A549 (cell line): ENCODE data around the gene C2CD2. TPM values are rescaled to one million over a fixed set of nuclear protein-coding genes. Genes with fewer than 3 reads are reported as not detected.

Experiments used
- ATAC-seq, 2 experiments: fragments of 200-7000 bp in 1 of 2; fragments of >200 bp in 1 of 2; cut with Nextera tagmentation in 1 of 2; cut with Tn5 transposase in 1 of 2; 3 replicates each; pipeline versions ENCODE4 v1.8.0 to v1.9.1; 2018 to 2020; ENCODE audit warnings: mild to moderate bottlenecking in 1 of 2, moderate library complexity in 1 of 2
- CTCF ChIA-PET: fragments of 300-600 bp; sonication (Branson Sonifier 250); formaldehyde crosslinking; extraction: SDS; loops from one replicate; lab custom pipeline; 2021; ENCODE audit warnings: antibody characterized with exemption, inconsistent platforms; lab: Yijun Ruan, JAX
- POLR2A ChIA-PET: fragments of 350-600 bp; formaldehyde crosslinking; extraction: SDS; loops from one replicate; lab custom pipeline; 2021; ENCODE audit warnings: antibody characterized with exemption, inconsistent platforms; lab: Yijun Ruan, JAX
- DNase-seq, 2 experiments: peaks; one replicate each; pipeline versions ENCODE4 v3.0.0 to v3.0.0-alpha.2; 2011 to 2016; ENCODE audit warnings: low read depth in 1 of 2, low spot score in 1 of 2
- FAIRE-seq: peaks from 2 replicates; lab custom pipeline; 2011; peaks lifted over from hg19 to GRCh38; lab: Jason Lieb, UNC
- H3K27ac ChIP-seq, 2 experiments: fragments of >200 bp; sonication (Bioruptor Twin); formaldehyde crosslinking; 3 replicates each; pipeline ENCODE4 v1.5.1; 2016 to 2017
- H3K4me1 ChIP-seq: fragments of >200 bp; sonication (Bioruptor Twin); formaldehyde crosslinking; 3 replicates; pipeline ENCODE4 v1.6.1; 2016
- H3K4me2 ChIP-seq: fragments of >200 bp; sonication (Bioruptor Twin); formaldehyde crosslinking; 3 replicates; pipeline ENCODE4 v1.6.1; 2016
- H3K4me3 ChIP-seq: fragments of >200 bp; sonication (Bioruptor Twin); formaldehyde crosslinking; 3 replicates; pipeline ENCODE4 v1.5.1; 2016
- H3K9me3 ChIP-seq: fragments of >200 bp; sonication (Bioruptor Twin); formaldehyde crosslinking; 3 replicates; pipeline ENCODE4 v1.6.1; 2016
- CBX2 ChIP-seq: fragments of 200-600 bp; sonication (generic); IDR thresholded peaks from 2 replicates; pipeline ENCODE4 v1.6.1; 2016; ENCODE audit warnings: low read depth, mild to moderate bottlenecking, borderline replicate concordance
- CBX8 ChIP-seq: fragments of 200-600 bp; sonication (generic); IDR thresholded peaks from 2 replicates; pipeline ENCODE4 v1.6.1; 2016
- CEBPB ChIP-seq, 2 experiments: fragments of >200 bp in 1 of 2; sonication (Bioruptor Twin) in 1 of 2; formaldehyde crosslinking in 1 of 2; IDR thresholded peaks; 2 replicates each; pipeline ENCODE4 v1.6.1; 2012 to 2016
- FOSB ChIP-seq: fragments of 250-450 bp; sonication (Bioruptor Pico); IDR thresholded peaks from 2 replicates; pipeline ENCODE4 v1.5.0; 2020; ENCODE audit warnings: mild to moderate bottlenecking, moderate library complexity
- FOSL2 ChIP-seq, 2 experiments: fragments of 450-650 bp in 1 of 2; fragments of >200 bp in 1 of 2; sonication (Bioruptor Twin) in 1 of 2; formaldehyde crosslinking; IDR thresholded peaks; 2 replicates each; pipeline versions ENCODE4 v1.5.0 to v1.6.1; 2016 to 2020; ENCODE audit warnings: mild to moderate bottlenecking in 1 of 2, moderate library complexity in 1 of 2
- GATA3 ChIP-seq: IDR thresholded peaks from 2 replicates; pipeline ENCODE4 v1.6.1; 2012; ENCODE audit warnings: borderline replicate concordance
- HDAC2 ChIP-seq: fragments of 200-600 bp; sonication (generic); IDR thresholded peaks from 2 replicates; pipeline ENCODE4 v1.6.1; 2016
- HOXA7 ChIP-seq: fragments of 250-450 bp; sonication (Bioruptor Pico); IDR thresholded peaks from 2 replicates; pipeline ENCODE4 v1.5.0; 2020; ENCODE audit warnings: mild to moderate bottlenecking, moderate library complexity
- HOXB13 ChIP-seq: fragments of 250-450 bp; sonication (Bioruptor Pico); IDR thresholded peaks from 2 replicates; pipeline ENCODE4 v1.5.0; 2020; ENCODE audit warnings: low read depth, mild to moderate bottlenecking, moderate library complexity
- HOXB5 ChIP-seq: fragments of 250-450 bp; sonication (Bioruptor Pico); IDR thresholded peaks from 2 replicates; pipeline ENCODE4 v1.5.0; 2020; ENCODE audit warnings: mild to moderate bottlenecking, moderate library complexity
- JUN ChIP-seq, 2 experiments: fragments of >200 bp; sonication (Bioruptor Twin); formaldehyde crosslinking; IDR thresholded peaks; 2 replicates in 1 of 2; 3 replicates in 1 of 2; pipeline ENCODE4 v1.6.1; 2016 to 2017
- JUNB ChIP-seq: fragments of >200 bp; sonication (Bioruptor Twin); formaldehyde crosslinking; IDR thresholded peaks from 2 replicates; pipeline ENCODE4 v1.6.1; 2016
- KDM5A ChIP-seq: fragments of 200-600 bp; sonication (generic); IDR thresholded peaks from 2 replicates; pipeline ENCODE4 v1.6.1; 2016; ENCODE audit warnings: antibody characterized with exemption, mild to moderate bottlenecking
- MAFK ChIP-seq: fragments of 450-650 bp; IDR thresholded peaks from 2 replicates; pipeline ENCODE4 v1.6.1; 2014; ENCODE audit not compliant: partially characterized antibody
- MAZ ChIP-seq: fragments of 150-350 bp; IDR thresholded peaks from 2 replicates; pipeline ENCODE4 v1.6.1; 2014; ENCODE audit warnings: antibody characterized with exemption, low read depth, low read length, borderline replicate concordance
- NFE2L2 ChIP-seq: fragments of 150-350 bp; conservative IDR thresholded peaks from 2 replicates; pipeline ENCODE4 v1.6.1; 2014; ENCODE audit warnings: low read length
- PHF8 ChIP-seq: fragments of 200-600 bp; sonication (generic); IDR thresholded peaks from 2 replicates; pipeline ENCODE4 v1.6.1; 2016; ENCODE audit warnings: low read depth, mild to moderate bottlenecking, antibody characterized with exemption, moderate library complexity, borderline replicate concordance
- RAD21 ChIP-seq, 2 experiments: fragments of >200 bp in 1 of 2; sonication (Bioruptor Twin) in 1 of 2; formaldehyde crosslinking in 1 of 2; IDR thresholded peaks in 1 of 2; conservative IDR thresholded peaks in 1 of 2; 2 replicates in 1 of 2; 3 replicates in 1 of 2; pipeline ENCODE4 v1.6.1; 2012 to 2018; ENCODE audit warnings: inconsistent platforms in 1 of 2
- RARB ChIP-seq: fragments of 250-450 bp; sonication (Bioruptor Pico); IDR thresholded peaks from 2 replicates; pipeline ENCODE4 v1.8.0; 2021; ENCODE audit warnings: mild to moderate bottlenecking, moderate library complexity
- RFX5 ChIP-seq: fragments of 450-650 bp; IDR thresholded peaks from 2 replicates; pipeline ENCODE4 v1.7.1; 2014; ENCODE audit warnings: antibody characterized with exemption, mild to moderate bottlenecking, moderate library complexity
- RNF2 ChIP-seq: fragments of 200-600 bp; sonication (generic); IDR thresholded peaks from 2 replicates; pipeline ENCODE4 v1.6.1; 2016; ENCODE audit warnings: low read depth, mild to moderate bottlenecking, antibody characterized with exemption, moderate library complexity, borderline replicate concordance
- ZFP36 ChIP-seq: fragments of 450-650 bp; IDR thresholded peaks from 2 replicates; pipeline ENCODE4 v1.6.1; 2014; ENCODE audit warnings: borderline replicate concordance; ENCODE audit not compliant: partially characterized antibody
- WGBS: methylation state at CpG from one replicate; pipeline ENCODE4 v1.1.6; 2017; ENCODE audit errors: missing lambda C conversion rate; 5-methylcytosine and 5-hydroxymethylcytosine counted together
- polyA plus RNA-seq, 4 experiments: library from polyadenylated mRNA; depleted of rRNA in 3 of 4; stranded (reverse); fragments of >200 nt; fragmentation: RNase III in 1 of 4; extraction: RNeasy Plus Mini Kit Qiagen cat#74134 plus additional on column Dnase treatment in 1 of 4; gene quantifications; 2 replicates in 3 of 4; 3 replicates in 1 of 4; pipeline ENCODE4 v1.2.3, GENCODE V29; 2011 to 2017
- TF ChIP-seq, protein P1 (sequence below): fragments of 150-350 bp; IDR thresholded peaks from 2 replicates; pipeline ENCODE4 v1.6.1; 2014; ENCODE audit warnings: low read depth, mild to moderate bottlenecking, low read length
- TF ChIP-seq, protein P2 (sequence below): IDR thresholded peaks from 2 replicates; pipeline ENCODE4 v1.6.1; 2012
- TF ChIP-seq, protein P3 (sequence below): fragments of 200-600 bp; sonication (generic); IDR thresholded peaks from 2 replicates; pipeline ENCODE4 v1.6.1; 2016; ENCODE audit warnings: antibody characterized with exemption, mild to moderate bottlenecking, moderate library complexity
- TF ChIP-seq, protein P4 (sequence below): IDR thresholded peaks from 2 replicates; pipeline ENCODE4 v1.6.1; 2012; ENCODE audit warnings: low read depth, borderline replicate concordance

Gene C2CD2
- polyA plus RNA-seq, 2 of the 4 experiments (the other 2 are of a cell fraction) = 7.0 to 13.5 TPM

DNA sequence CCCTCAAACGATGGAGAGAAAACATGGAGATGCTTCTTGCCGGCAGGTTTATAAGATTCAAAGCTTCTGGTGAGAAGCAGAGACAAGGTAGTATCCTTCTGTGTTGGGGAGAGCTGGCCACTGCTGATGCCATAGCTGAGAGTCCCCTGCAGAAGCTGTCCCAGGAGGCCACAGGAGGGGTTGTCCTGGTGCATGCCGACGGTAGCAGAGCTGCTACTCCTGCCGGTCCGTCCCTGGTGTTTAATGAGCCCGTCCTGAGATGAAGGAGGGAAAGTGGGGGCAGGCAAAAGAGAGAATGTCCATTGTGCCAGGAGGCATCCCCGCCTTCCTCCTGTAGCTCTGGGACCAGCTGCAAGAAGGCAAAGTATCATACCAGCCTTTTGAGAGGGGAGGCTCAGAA lies 10.4 kb upstream of the C2CD2 start (continued):
- TF ChIP-seq, protein P1, sequence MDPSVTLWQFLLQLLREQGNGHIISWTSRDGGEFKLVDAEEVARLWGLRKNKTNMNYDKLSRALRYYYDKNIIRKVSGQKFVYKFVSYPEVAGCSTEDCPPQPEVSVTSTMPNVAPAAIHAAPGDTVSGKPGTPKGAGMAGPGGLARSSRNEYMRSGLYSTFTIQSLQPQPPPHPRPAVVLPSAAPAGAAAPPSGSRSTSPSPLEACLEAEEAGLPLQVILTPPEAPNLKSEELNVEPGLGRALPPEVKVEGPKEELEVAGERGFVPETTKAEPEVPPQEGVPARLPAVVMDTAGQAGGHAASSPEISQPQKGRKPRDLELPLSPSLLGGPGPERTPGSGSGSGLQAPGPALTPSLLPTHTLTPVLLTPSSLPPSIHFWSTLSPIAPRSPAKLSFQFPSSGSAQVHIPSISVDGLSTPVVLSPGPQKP = no peak
- TF ChIP-seq JUN (IDR thresholded peaks at IDR 0.05) (no peak), MAFK (no peak), MAZ (no peak)
- TF ChIP-seq, protein P2, sequence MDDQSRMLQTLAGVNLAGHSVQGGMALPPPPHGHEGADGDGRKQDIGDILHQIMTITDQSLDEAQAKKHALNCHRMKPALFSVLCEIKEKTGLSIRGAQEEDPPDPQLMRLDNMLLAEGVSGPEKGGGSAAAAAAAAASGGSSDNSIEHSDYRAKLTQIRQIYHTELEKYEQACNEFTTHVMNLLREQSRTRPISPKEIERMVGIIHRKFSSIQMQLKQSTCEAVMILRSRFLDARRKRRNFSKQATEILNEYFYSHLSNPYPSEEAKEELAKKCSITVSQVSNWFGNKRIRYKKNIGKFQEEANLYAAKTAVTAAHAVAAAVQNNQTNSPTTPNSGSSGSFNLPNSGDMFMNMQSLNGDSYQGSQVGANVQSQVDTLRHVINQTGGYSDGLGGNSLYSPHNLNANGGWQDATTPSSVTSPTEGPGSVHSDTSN = no peak

DNA sequence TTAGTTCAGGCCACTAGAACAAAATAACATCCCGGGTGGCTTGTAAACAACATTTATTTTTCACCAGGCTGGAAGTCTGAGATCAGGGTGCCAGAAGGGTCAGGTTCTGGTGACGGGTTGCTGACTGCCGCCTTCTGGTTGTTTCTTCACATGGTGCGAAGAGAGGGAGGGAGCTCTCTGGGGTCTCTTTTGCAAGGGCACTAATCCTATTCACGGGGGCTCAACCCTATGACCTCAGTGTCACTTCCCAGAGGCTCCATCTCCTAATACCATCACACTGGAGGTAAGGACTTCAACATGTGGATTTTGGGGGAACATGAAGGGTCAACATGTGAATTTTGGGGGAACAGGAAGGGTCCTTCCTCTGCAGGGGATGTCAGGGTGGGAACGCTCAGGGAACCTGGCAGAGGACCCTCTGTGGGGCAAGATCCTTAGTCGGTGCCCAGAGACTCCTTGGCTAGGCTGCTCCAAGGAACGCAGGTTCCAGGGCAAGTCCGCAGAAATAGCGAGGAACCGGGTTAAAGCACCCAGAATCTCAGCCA lies 8.7 kb upstream of the C2CD2 start:
- no peak for TF ChIP-seq RFX5
- no peak for TF ChIP-seq RAD21 (conservative IDR thresholded peaks at IDR 0.05 in 1 of 2, IDR thresholded peaks at IDR 0.05 in 1 of 2)
- no peak for TF ChIP-seq ZFP36
- TF ChIP-seq HOXB5 (CRISPR knock-in tag) = no peak
- TF ChIP-seq JUNB = no peak
- TF ChIP-seq FOSB (CRISPR knock-in tag) = no peak
- TF ChIP-seq CEBPB (IDR thresholded peaks at IDR 0.05) = no peak
- TF ChIP-seq HOXA7 = no peak
- no peak for TF ChIP-seq HDAC2
- TF ChIP-seq KDM5A = no peak
- no peaks in the 10 kb centered on the region for H3K9me3 ChIP-seq
- ATAC-seq (no peak), DNase-seq (no peak), FAIRE-seq (no peak)
- H3K4me1 ChIP-seq = peaks cover 33% of the 10 kb centered on the region
- H3K4me3 ChIP-seq = no peak overlapping the region
- ChIA-PET POLR2A (no interaction called here), CTCF (no interaction called here)
- 85% methylated on average over 10 of the region's 11 CpGs for WGBS
- no peak overlapping the region for H3K27ac ChIP-seq
- H3K4me2 ChIP-seq = no peak overlapping the region

DNA sequence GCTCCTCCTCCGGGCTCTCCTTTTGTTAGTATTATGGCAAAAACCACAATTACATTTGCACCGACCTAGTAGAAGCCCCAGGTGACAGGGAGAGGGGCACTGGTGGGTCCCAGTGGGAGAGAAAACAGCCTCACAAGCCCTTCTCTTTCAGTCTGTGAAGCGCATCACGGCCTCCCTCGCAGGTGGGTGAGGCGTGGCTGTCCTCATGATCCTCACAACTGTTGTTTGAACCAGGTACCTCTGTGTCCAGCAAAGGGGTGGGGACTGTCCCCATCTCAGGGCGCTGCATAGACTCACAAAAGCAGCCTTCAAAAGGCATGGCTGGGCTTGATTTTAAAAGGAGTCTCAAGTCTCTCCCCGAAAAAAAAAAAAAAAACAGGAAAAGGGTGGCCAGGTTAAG lies 7.9 kb upstream of the C2CD2 start:
- H3K4me2 ChIP-seq = no peak overlapping the region
- TF ChIP-seq, protein P3, sequence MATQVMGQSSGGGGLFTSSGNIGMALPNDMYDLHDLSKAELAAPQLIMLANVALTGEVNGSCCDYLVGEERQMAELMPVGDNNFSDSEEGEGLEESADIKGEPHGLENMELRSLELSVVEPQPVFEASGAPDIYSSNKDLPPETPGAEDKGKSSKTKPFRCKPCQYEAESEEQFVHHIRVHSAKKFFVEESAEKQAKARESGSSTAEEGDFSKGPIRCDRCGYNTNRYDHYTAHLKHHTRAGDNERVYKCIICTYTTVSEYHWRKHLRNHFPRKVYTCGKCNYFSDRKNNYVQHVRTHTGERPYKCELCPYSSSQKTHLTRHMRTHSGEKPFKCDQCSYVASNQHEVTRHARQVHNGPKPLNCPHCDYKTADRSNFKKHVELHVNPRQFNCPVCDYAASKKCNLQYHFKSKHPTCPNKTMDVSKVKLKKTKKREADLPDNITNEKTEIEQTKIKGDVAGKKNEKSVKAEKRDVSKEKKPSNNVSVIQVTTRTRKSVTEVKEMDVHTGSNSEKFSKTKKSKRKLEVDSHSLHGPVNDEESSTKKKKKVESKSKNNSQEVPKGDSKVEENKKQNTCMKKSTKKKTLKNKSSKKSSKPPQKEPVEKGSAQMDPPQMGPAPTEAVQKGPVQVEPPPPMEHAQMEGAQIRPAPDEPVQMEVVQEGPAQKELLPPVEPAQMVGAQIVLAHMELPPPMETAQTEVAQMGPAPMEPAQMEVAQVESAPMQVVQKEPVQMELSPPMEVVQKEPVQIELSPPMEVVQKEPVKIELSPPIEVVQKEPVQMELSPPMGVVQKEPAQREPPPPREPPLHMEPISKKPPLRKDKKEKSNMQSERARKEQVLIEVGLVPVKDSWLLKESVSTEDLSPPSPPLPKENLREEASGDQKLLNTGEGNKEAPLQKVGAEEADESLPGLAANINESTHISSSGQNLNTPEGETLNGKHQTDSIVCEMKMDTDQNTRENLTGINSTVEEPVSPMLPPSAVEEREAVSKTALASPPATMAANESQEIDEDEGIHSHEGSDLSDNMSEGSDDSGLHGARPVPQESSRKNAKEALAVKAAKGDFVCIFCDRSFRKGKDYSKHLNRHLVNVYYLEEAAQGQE = no peak
- TF ChIP-seq RNF2 (no peak), CBX8 (no peak), CEBPB (IDR thresholded peaks at IDR 0.05) (no peak), FOSL2 (IDR thresholded peaks at IDR 0.05) (no peak), FOSL2 (CRISPR knock-in tag; IDR thresholded peaks at IDR 0.05) (no peak), PHF8 (no peak), HOXB13 (CRISPR knock-in tag) (no peak), GATA3 (no peak), JUN (IDR thresholded peaks at IDR 0.05) (no peak), CBX2 (no peak), RARB (CRISPR knock-in tag) (no peak), NFE2L2 (no peak)
- TF ChIP-seq, protein P4, sequence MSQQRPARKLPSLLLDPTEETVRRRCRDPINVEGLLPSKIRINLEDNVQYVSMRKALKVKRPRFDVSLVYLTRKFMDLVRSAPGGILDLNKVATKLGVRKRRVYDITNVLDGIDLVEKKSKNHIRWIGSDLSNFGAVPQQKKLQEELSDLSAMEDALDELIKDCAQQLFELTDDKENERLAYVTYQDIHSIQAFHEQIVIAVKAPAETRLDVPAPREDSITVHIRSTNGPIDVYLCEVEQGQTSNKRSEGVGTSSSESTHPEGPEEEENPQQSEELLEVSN = no peak
- TF ChIP-seq, all 56 proteins: peak for 0
- no peak for DNase-seq
- no peak for FAIRE-seq
- CTCF ChIA-PET = no interaction called here
- 69% methylated on average over 8 of the region's 8 CpGs for WGBS
- Histone ChIP-seq H3K27ac (no peak overlapping the region), H3K4me1 (peaks cover 41% of the 10 kb centered on the region), H3K9me3 (no peaks in the 10 kb centered on the region), H3K4me3 (no peak overlapping the region)
- ATAC-seq = no peak
- POLR2A ChIA-PET = no interaction called here
